RWPE2 (cell line): ENCODE measurements around the gene EPHA5.

Experiments used
- ATAC-seq: fragments of 200-7000 bp; cut with Tn5 transposase; 3 replicates; pipeline ENCODE4 v1.9.1; 2021; ENCODE audit warnings: low read depth
- DNase-seq: peaks from one replicate; pipeline ENCODE4 v3.0.0-alpha.2; 2020; ENCODE audit warnings: low spot score
- H3K27ac ChIP-seq: fragments of 450-650 bp; 2 replicates; pipeline ENCODE4 v1.5.1; 2017; ENCODE audit warnings: mild to moderate bottlenecking; ENCODE audit not compliant: poor library complexity, severe bottlenecking
- H3K27me3 ChIP-seq: fragments of 250-450 bp; sonication (Bioruptor Pico); 2 replicates; pipeline ENCODE4 v1.5.1; 2021; ENCODE audit warnings: mild to moderate bottlenecking, moderate library complexity; ENCODE audit not compliant: insufficient read depth, poor library complexity, severe bottlenecking
- H3K36me3 ChIP-seq: fragments of 250-450 bp; sonication (Bioruptor Pico); 2 replicates; pipeline ENCODE4 v1.5.1; 2020; ENCODE audit warnings: low read depth, mild to moderate bottlenecking, moderate library complexity
- H3K4me1 ChIP-seq: fragments of 250-450 bp; sonication (Bioruptor Pico); 2 replicates; pipeline ENCODE4 v1.5.1; 2021; ENCODE audit warnings: mild to moderate bottlenecking, moderate library complexity; ENCODE audit not compliant: insufficient read depth, poor library complexity, severe bottlenecking
- H3K4me3 ChIP-seq: fragments of 250-450 bp; sonication (Bioruptor Pico); 2 replicates; pipeline ENCODE4 v1.5.1; 2021; ENCODE audit warnings: mild to moderate bottlenecking, moderate library complexity; ENCODE audit not compliant: severe bottlenecking
- H3K9me3 ChIP-seq: fragments of 250-450 bp; sonication (Bioruptor Pico); 2 replicates; pipeline ENCODE4 v1.5.1; 2021; ENCODE audit warnings: mild to moderate bottlenecking, moderate library complexity; ENCODE audit not compliant: severe bottlenecking
- CTCF ChIP-seq: fragments of 450-650 bp; IDR thresholded peaks from one replicate; pipeline ENCODE4 v1.5.1; 2017; ENCODE audit warnings: mild to moderate bottlenecking, moderate library complexity; ENCODE audit not compliant: poor library complexity, severe bottlenecking

Gene EPHA5

GRCh38 chr4:65498606-65499005, 171.7 kb downstream of the EPHA5 start:
- Histone ChIP-seq H3K36me3 (no peaks in the 10 kb centered on the region), H3K9me3 (no peaks in the 10 kb centered on the region), H3K4me1 (peaks cover 14% of the 10 kb centered on the region), H3K4me3 (no peak overlapping the region), H3K27ac (no peak overlapping the region), H3K27me3 (no peaks in the 10 kb centered on the region)
- DNase-seq (no peak), ATAC-seq (no peak)
- no peak for TF ChIP-seq CTCF

- Histone ChIP-seq H3K36me3 (no peaks in the 10 kb centered on the region), H3K27me3 (no peaks in the 10 kb centered on the region), H3K4me3 (no peak overlapping the region), H3K27ac (no peak overlapping the region), H3K9me3 (no peaks in the 10 kb centered on the region), H3K4me1 (peaks cover 5% of the 10 kb centered on the region)
- ATAC-seq, result no peak
- no peak for DNase-seq
- no peak for TF ChIP-seq CTCF
Observed at GRCh38 chr4:65495439-65495838, 174.8 kb downstream of the EPHA5 start.

- no peak for TF ChIP-seq CTCF
- Histone ChIP-seq H3K9me3 (no peaks in the 10 kb centered on the region), H3K27me3 (no peaks in the 10 kb centered on the region), H3K36me3 (no peaks in the 10 kb centered on the region), H3K27ac (no peak overlapping the region), H3K4me1 (no peaks in the 10 kb centered on the region), H3K4me3 (no peak overlapping the region)
- no peak for DNase-seq
- peak; percentile 61 for ATAC-seq
Observed at GRCh38 chr4:65482410-65482809, 187.9 kb downstream of the EPHA5 start.

GRCh38 chr4:65472531-65472930, 197.8 kb downstream of the EPHA5 start:
- ATAC-seq (no peak), DNase-seq (no peak)
- Histone ChIP-seq H3K36me3 (no peaks in the 10 kb centered on the region), H3K4me1 (no peaks in the 10 kb centered on the region), H3K4me3 (no peak overlapping the region), H3K27me3 (no peaks in the 10 kb centered on the region), H3K27ac (no peak overlapping the region), H3K9me3 (no peaks in the 10 kb centered on the region)
- no peak for TF ChIP-seq CTCF

- H3K27me3 ChIP-seq, result no peaks in the 10 kb centered on the region
- TF ChIP-seq CTCF, result no peak
- ATAC-seq, result no peak
- DNase-seq, result no peak
- H3K4me1 ChIP-seq, result no peaks in the 10 kb centered on the region
- no peaks in the 10 kb centered on the region for H3K9me3 ChIP-seq
- H3K4me3 ChIP-seq, result no peak overlapping the region
- H3K27ac ChIP-seq, result no peak overlapping the region
- no peaks in the 10 kb centered on the region for H3K36me3 ChIP-seq
Observed at GRCh38 chr4:65467068-65467680, 203.1 kb downstream of the EPHA5 start.
